ENCODE data around the gene TCF25.

Gene TCF25

DNA sequence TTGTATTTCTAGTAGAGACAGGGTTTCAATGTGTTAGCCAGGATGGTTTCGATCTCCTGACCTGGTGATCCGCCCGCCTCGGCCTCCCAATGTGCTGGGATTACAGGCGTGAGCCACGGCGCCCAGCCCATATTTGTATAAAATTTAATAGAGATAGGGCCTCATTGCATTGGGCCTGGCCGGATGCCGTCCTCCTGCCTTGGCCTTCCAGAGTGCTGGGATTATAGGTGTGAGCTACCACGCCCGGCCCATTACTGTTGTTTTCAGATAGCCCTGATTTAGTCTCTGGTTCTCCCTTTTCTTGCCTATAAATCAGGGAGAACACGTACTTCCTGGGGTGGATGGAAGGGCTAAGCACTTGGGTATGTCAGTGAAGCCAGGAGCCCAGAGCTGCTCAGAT lies 78.7 kb downstream of the TCF25 start:
- no peak overlapping the region for H3K27ac ChIP-seq
- TF ChIP-seq, protein P1, sequence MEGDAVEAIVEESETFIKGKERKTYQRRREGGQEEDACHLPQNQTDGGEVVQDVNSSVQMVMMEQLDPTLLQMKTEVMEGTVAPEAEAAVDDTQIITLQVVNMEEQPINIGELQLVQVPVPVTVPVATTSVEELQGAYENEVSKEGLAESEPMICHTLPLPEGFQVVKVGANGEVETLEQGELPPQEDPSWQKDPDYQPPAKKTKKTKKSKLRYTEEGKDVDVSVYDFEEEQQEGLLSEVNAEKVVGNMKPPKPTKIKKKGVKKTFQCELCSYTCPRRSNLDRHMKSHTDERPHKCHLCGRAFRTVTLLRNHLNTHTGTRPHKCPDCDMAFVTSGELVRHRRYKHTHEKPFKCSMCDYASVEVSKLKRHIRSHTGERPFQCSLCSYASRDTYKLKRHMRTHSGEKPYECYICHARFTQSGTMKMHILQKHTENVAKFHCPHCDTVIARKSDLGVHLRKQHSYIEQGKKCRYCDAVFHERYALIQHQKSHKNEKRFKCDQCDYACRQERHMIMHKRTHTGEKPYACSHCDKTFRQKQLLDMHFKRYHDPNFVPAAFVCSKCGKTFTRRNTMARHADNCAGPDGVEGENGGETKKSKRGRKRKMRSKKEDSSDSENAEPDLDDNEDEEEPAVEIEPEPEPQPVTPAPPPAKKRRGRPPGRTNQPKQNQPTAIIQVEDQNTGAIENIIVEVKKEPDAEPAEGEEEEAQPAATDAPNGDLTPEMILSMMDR (IDR thresholded peaks at IDR 0.05), result no peak
- H3K4me1 ChIP-seq, result peaks cover 0 to 24% (median 17%) of the 10 kb centered on the region in 4 donors
- H3K4me3 ChIP-seq, result no peak overlapping the region
- H3K27me3 ChIP-seq, result no peaks in the 10 kb centered on the region
- intact Hi-C loops (cut with DNase I; ENCODE audit: low total_unique reads), result no loop called here
- DNase-seq, result no peak
- H3K9me3 ChIP-seq, result no peaks in the 10 kb centered on the region
- H3K36me3 ChIP-seq, result peaks cover 0 to 23% (median 21%) of the 10 kb centered on the region in 3 donors

GRCh38 chr16:89952551-89952950 lies 79.2 kb downstream of the TCF25 start:
- Histone ChIP-seq H3K27me3 (no peaks in the 10 kb centered on the region), H3K9me3 (no peaks in the 10 kb centered on the region), H3K36me3 (peaks cover 0 to 28% (median 26%) of the 10 kb centered on the region in 3 donors), H3K4me1 (peaks cover 0 to 20% (median 16%) of the 10 kb centered on the region in 4 donors), H3K27ac (no peak overlapping the region), H3K4me3 (no peak overlapping the region)
- no peak for DNase-seq
- TF ChIP-seq, protein P1 (IDR thresholded peaks at IDR 0.05), result no peak
- intact Hi-C loops (cut with DNase I; ENCODE audit: low total_unique reads), result no loop called here

DNA sequence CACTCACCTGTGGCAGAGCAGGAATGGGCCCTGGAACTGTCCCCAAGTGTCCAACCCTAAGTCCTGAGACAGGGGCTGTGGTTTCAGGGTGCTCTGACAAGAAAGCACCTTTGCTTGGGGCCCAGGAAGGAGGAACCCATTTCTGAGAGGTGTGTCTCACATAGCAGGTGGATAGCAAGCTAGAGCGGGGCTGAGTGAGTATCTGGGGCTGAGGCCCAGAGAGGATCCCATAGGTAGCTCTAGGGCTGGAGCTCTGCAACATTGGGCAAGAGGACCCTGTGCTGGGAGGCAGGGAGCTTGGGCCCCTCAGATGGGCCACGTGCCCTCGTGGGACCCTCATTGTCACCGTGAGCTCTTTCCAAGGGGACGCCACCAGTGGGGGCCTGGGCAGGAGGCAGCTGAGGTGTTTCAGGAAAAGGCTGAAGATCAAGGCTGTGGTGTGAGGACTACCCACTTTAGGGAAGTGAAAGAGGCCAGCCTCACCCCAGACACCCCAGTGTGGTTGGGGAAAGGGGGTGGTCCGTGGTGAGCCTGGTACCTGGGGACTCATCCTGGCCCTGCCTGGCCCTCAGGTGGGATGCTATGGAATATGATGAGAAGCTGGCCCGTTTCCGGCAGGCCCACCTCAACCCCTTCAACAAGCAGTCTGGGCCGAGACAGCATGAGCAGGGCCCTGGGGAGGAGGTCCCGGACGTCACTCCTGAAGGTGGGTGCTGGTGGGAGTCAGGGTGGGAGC lies 80.4 kb downstream of the TCF25 start:
- H3K36me3 ChIP-seq, result peaks cover 1 to 41% (median 31%) of the 10 kb centered on the region in 3 donors
- intact Hi-C loops (cut with DNase I; ENCODE audit: low total_unique reads), result no loop called here
- DNase-seq, result no peak
- TF ChIP-seq, protein P1 (IDR thresholded peaks at IDR 0.05), result no peak
- no peak overlapping the region for H3K27ac ChIP-seq
- no peak overlapping the region for H3K4me3 ChIP-seq
- no peaks in the 10 kb centered on the region for H3K9me3 ChIP-seq
- H3K27me3 ChIP-seq, result no peaks in the 10 kb centered on the region
- H3K4me1 ChIP-seq, result peaks cover 0 to 12% (median 9%) of the 10 kb centered on the region in 4 donors

- Histone ChIP-seq H3K36me3 (peaks cover 4 to 47% (median 36%) of the 10 kb centered on the region in 3 donors), H3K9me3 (no peaks in the 10 kb centered on the region), H3K27ac (no peak overlapping the region), H3K4me1 (peaks cover 0 to 7% (median 4%) of the 10 kb centered on the region in 4 donors), H3K4me3 (no peak overlapping the region), H3K27me3 (no peaks in the 10 kb centered on the region)
- intact Hi-C loops (cut with DNase I; ENCODE audit: low total_unique reads), result no loop called here
- TF ChIP-seq, protein P1 (IDR thresholded peaks at IDR 0.05), result no peak
- no peak for DNase-seq
Observed at GRCh38 chr16:89954462-89954861, 81.1 kb downstream of the TCF25 start.

- TF ChIP-seq, protein P1 (IDR thresholded peaks at IDR 0.05), result no peak
- Histone ChIP-seq H3K9me3 (no peaks in the 10 kb centered on the region), H3K4me3 (no peak overlapping the region), H3K36me3 (peaks cover 4 to 54% (median 36%) of the 10 kb centered on the region in 3 donors), H3K27ac (no peak overlapping the region), H3K27me3 (no peaks in the 10 kb centered on the region), H3K4me1 (peaks cover 0 to under 1% (median 0%) of the 10 kb centered on the region in 4 donors)
- intact Hi-C loops (cut with DNase I; ENCODE audit: low total_unique reads), result no loop called here
- no peak for DNase-seq
Observed at GRCh38 chr16:89955001-89955685, 81.8 kb downstream of the TCF25 start.

Data from tibial artery (tissue), 4 donors.